ENCODE results near the gene VSTM2B.

GRCh38 chr19:29499261-29499920, 26.4 kb upstream of the VSTM2B start:
- no peak for TF ChIP-seq CTCF (IDR thresholded peaks at IDR 0.05; ENCODE audit: low read depth, low read length, missing input control)
- no peak for TF ChIP-seq REST (IDR thresholded peaks at IDR 0.05)
- TF ChIP-seq RAD21 (IDR thresholded peaks at IDR 0.05) = no peak
- no peak for TF ChIP-seq HNF4A (conservative IDR thresholded peaks at IDR 0.05)
- no peak for TF ChIP-seq GABPA (IDR thresholded peaks at IDR 0.05 in 1 of 2, conservative IDR thresholded peaks at IDR 0.05 in 1 of 2)
- TF ChIP-seq YY1 (IDR thresholded peaks at IDR 0.05) = no peak
